ENCODE measurements around the gene TDRD1.

The TDRD1 gene

DNA sequence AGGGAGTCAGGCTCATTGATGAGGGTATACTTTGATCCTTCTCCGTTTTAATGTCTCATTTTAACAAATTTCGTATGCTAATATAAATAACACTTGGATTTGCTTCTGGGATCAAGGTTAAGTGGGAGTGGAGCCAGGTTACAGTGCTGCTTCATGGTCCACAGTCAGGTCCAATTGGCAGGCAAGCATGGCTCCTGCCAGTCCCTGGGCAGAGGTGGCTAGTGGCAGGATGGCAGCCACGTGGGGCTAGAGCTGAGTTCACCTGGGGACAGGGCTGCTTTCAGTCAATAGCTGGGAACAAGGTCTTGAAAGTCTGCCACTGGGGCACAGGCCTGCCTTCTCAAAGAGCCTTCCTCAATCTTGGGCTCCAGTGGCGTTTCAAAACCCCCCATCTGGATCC, 43.9 kb downstream of the TDRD1 start:
- Histone ChIP-seq H3K27me3 (ENCODE audit: insufficient read depth, low read length) (no peaks in the 10 kb centered on the region), H3K9ac (ENCODE audit: low read length) (no peak overlapping the region), H3K9me2 (ENCODE audit: low read depth, low read length) (no peaks in the 10 kb centered on the region), H4K20me1 (ENCODE audit: insufficient read depth, low read length) (no peaks in the 10 kb centered on the region), H3F3A (ENCODE audit: insufficient read depth, low read length) (no peaks in the 10 kb centered on the region), H3K4me3 (ENCODE audit: low read depth, low read length, poor library complexity, severe bottlenecking) (no peak overlapping the region), H3K79me2 (ENCODE audit: insufficient read depth, low read length) (no peaks in the 10 kb centered on the region), H3K27ac (ENCODE audit: low read depth, low read length, poor library complexity, severe bottlenecking) (no peak overlapping the region), H3K4me2 (ENCODE audit: low read length) (no peak overlapping the region), H3K36me3 (ENCODE audit: insufficient read depth, low read length) (no peaks in the 10 kb centered on the region), H3K9me3 (ENCODE audit: low read length) (no peaks in the 10 kb centered on the region), H3K4me1 (ENCODE audit: insufficient read depth, low read length, severe bottlenecking) (no peaks in the 10 kb centered on the region), H2AFZ (ENCODE audit: low read length) (no peak overlapping the region)
- TF ChIP-seq, protein P1, sequence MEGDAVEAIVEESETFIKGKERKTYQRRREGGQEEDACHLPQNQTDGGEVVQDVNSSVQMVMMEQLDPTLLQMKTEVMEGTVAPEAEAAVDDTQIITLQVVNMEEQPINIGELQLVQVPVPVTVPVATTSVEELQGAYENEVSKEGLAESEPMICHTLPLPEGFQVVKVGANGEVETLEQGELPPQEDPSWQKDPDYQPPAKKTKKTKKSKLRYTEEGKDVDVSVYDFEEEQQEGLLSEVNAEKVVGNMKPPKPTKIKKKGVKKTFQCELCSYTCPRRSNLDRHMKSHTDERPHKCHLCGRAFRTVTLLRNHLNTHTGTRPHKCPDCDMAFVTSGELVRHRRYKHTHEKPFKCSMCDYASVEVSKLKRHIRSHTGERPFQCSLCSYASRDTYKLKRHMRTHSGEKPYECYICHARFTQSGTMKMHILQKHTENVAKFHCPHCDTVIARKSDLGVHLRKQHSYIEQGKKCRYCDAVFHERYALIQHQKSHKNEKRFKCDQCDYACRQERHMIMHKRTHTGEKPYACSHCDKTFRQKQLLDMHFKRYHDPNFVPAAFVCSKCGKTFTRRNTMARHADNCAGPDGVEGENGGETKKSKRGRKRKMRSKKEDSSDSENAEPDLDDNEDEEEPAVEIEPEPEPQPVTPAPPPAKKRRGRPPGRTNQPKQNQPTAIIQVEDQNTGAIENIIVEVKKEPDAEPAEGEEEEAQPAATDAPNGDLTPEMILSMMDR (IDR thresholded peaks at IDR 0.05; ENCODE audit: low read length) = no peak
- TF ChIP-seq EZH2 (IDR thresholded peaks at IDR 0.05; ENCODE audit: borderline replicate concordance, low read length) = no peak

DNA sequence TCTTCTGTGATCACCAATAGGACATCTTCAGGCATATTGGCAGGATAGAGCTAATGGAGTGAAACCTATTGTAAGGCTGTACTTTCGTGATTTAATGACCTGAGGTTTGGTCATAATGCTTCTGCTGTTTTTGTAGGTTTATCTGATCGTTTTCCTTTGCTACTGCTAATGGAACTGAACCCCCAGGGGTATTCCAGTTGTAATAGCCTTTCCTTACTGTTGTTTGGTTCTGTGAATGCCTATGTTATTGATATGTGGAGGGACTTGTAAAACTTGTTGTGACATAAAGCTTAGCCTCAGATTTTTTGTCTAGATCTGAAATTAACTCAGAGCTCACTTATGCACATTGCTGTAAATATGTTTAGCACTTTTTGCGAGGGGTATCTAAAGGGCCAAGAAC, 49.0 kb downstream of the TDRD1 start:
- Histone ChIP-seq H3K4me3 (ENCODE audit: low read depth, low read length, poor library complexity, severe bottlenecking) (no peak overlapping the region), H3K9me3 (ENCODE audit: low read length) (no peaks in the 10 kb centered on the region), H3K79me2 (ENCODE audit: insufficient read depth, low read length) (no peaks in the 10 kb centered on the region), H3K9ac (ENCODE audit: low read length) (no peak overlapping the region), H4K20me1 (ENCODE audit: insufficient read depth, low read length) (no peaks in the 10 kb centered on the region), H3K27ac (ENCODE audit: low read depth, low read length, poor library complexity, severe bottlenecking) (no peak overlapping the region), H2AFZ (ENCODE audit: low read length) (no peak overlapping the region), H3K27me3 (ENCODE audit: insufficient read depth, low read length) (no peaks in the 10 kb centered on the region), H3F3A (ENCODE audit: insufficient read depth, low read length) (no peaks in the 10 kb centered on the region), H3K9me2 (ENCODE audit: low read depth, low read length) (no peaks in the 10 kb centered on the region), H3K4me1 (ENCODE audit: insufficient read depth, low read length, severe bottlenecking) (no peaks in the 10 kb centered on the region), H3K36me3 (ENCODE audit: insufficient read depth, low read length) (no peaks in the 10 kb centered on the region), H3K4me2 (ENCODE audit: low read length) (no peak overlapping the region)
- TF ChIP-seq, protein P1 (IDR thresholded peaks at IDR 0.05; ENCODE audit: low read length) = no peak
- TF ChIP-seq EZH2 (IDR thresholded peaks at IDR 0.05; ENCODE audit: borderline replicate concordance, low read length) = no peak

DNA sequence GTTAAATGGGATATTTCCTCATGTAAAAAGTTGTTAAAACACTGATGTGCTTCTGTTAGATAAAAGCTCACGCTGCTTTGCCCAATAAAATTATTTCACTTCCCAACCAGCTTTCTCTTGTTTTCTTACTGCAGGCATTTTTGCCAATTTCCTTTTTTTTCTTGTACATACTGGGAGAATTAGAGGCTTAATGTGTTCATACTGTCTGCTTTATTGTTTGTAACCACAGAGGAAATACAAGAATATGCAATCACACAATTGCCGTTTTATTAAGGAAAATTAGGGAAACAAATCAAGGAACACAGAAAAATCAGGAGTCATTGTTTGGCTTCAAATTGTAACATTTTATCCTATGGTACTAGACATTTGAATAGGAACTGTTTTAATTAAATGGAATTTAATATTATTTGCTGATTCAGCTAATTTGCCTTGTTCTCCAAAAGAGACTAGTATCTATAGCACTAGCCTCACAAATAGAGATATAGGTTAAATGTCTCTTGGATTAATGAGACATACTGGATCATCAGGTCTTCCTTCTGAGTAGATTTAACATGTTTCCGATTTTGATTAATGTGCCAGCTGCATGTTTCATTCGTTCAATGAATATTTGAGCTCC, 53.5 kb downstream of the TDRD1 start:
- H3K9me3 ChIP-seq (ENCODE audit: low read length) = no peaks in the 10 kb centered on the region
- no peaks in the 10 kb centered on the region for H4K20me1 ChIP-seq (ENCODE audit: insufficient read depth, low read length)
- H3K4me2 ChIP-seq (ENCODE audit: low read length) = no peak overlapping the region
- no peaks in the 10 kb centered on the region for H3F3A ChIP-seq (ENCODE audit: insufficient read depth, low read length)
- H3K9ac ChIP-seq (ENCODE audit: low read length) = no peak overlapping the region
- TF ChIP-seq, protein P1 (IDR thresholded peaks at IDR 0.05; ENCODE audit: low read length) = no peak
- no peaks in the 10 kb centered on the region for H3K36me3 ChIP-seq (ENCODE audit: insufficient read depth, low read length)
- no peaks in the 10 kb centered on the region for H3K4me1 ChIP-seq (ENCODE audit: insufficient read depth, low read length, severe bottlenecking)
- H2AFZ ChIP-seq (ENCODE audit: low read length) = no peak overlapping the region
- no peaks in the 10 kb centered on the region for H3K27me3 ChIP-seq (ENCODE audit: insufficient read depth, low read length)
- no peaks in the 10 kb centered on the region for H3K9me2 ChIP-seq (ENCODE audit: low read depth, low read length)
- H3K4me3 ChIP-seq (ENCODE audit: low read depth, low read length, poor library complexity, severe bottlenecking) = no peak overlapping the region
- no peaks in the 10 kb centered on the region for H3K79me2 ChIP-seq (ENCODE audit: insufficient read depth, low read length)
- H3K27ac ChIP-seq (ENCODE audit: low read depth, low read length, poor library complexity, severe bottlenecking) = no peak overlapping the region
